Spleen (tissue), 7 donors: ENCODE data around the gene PARVB.

ENCODE experiments used
- CTCF ChIP-seq, 11 experiments: fragments of 200-600 bp in 7 of 11; fragments of 450-650 bp in 4 of 11; sonication (generic) in 4 of 11; IDR thresholded peaks in 8 of 11; conservative IDR thresholded peaks in 3 of 11; 1 replicate in 7 of 11; 2 replicates in 4 of 11; pipeline versions ENCODE4 v1.4.0 to v1.8.0; 2016 to 2021; ENCODE audit warnings: antibody characterized with exemption in 11 of 11, inconsistent platforms in 4 of 11, mild to moderate bottlenecking in 1 of 11
- POLR2A ChIP-seq, 3 donors: fragments of 450-650 bp; IDR thresholded peaks; one replicate each; pipeline ENCODE4 v1.5.1; 2017; ENCODE audit warnings: antibody characterized with exemption in 3 of 3, mild to moderate bottlenecking in 1 of 3
- POLR2AphosphoS5 ChIP-seq, 3 donors: sonication (generic); formaldehyde crosslinking; IDR thresholded peaks; one replicate each; pipeline ENCODE4 v1.5.1; 2017; ENCODE audit warnings: antibody characterized with exemption in 3 of 3
- donor health status: DM: no; HTN: no; CAD: no; lungs with moderate emphysema.
- donor health status: DM: no; HTN: no; CAD: no.
- donor health status: DM: no; HTN: no; CAD: no.

GRCh38 chr22:44195189-44195871 is 171.2 kb downstream of the PARVB start:
- TF ChIP-seq CTCF (IDR thresholded peaks at IDR 0.05 in 8 of 11, conservative IDR thresholded peaks at IDR 0.05 in 3 of 11) (no peak), POLR2AphosphoS5 (IDR thresholded peaks at IDR 0.05) (peak in 1 of 3 donors; percentile 39), POLR2A (IDR thresholded peaks at IDR 0.05) (no peak)
